GM18511 (cell line): Measurements from ENCODE around the gene BLOC1S4.
"Not testable (repeated sequence)": the region's sequence is repeated elsewhere in the genome, so short reads cannot be mapped to it uniquely, and the experiment has no call there.

Source experiments
- ATAC-seq: cut with Tn5 transposase; IDR thresholded peaks from one replicate; pipeline ENCODE4 v1.9.1; 2021; ENCODE audit warnings: mild to moderate bottlenecking, moderate library complexity; ENCODE audit not compliant: unreplicated experiment

The BLOC1S4 gene

GRCh38 chr4:6716018-6716911, at the start of gene BLOC1S4:
Gene BLOC1S4 (plus strand): TSS chr4:6716174. CDS start chr4:6716210, 36 bp downstream.
- ATAC-seq = peak; percentile 72

- no peak for ATAC-seq
Observed at GRCh38 chr4:6668391-6668790, 47.6 kb upstream of the BLOC1S4 start.

- no peak for ATAC-seq
Observed at GRCh38 chr4:6671648-6672047, 44.3 kb upstream of the BLOC1S4 start.

GRCh38 chr4:6672131-6672530, 43.8 kb upstream of the BLOC1S4 start:
- no peak for ATAC-seq

GRCh38 chr4:6672541-6673190, 43.3 kb upstream of the BLOC1S4 start:
- ATAC-seq = not testable (repeated sequence)

GRCh38 chr4:6673191-6673659, 42.7 kb upstream of the BLOC1S4 start:
- not testable (repeated sequence) for ATAC-seq

- peak; percentile 77 for ATAC-seq
Observed at GRCh38 chr4:6673660-6674499, 42.1 kb upstream of the BLOC1S4 start.

GRCh38 chr4:6674500-6675149, 41.3 kb upstream of the BLOC1S4 start:
- ATAC-seq = peak; percentile 60

- no peak for ATAC-seq
Observed at GRCh38 chr4:6676722-6677558, 39.0 kb upstream of the BLOC1S4 start.

GRCh38 chr4:6680372-6681034, 35.5 kb upstream of the BLOC1S4 start:
- ATAC-seq = no peak

GRCh38 chr4:6681191-6681590, 34.8 kb upstream of the BLOC1S4 start:
- no peak for ATAC-seq

- no peak for ATAC-seq
Observed at GRCh38 chr4:6682862-6683590, 32.9 kb upstream of the BLOC1S4 start.

- no peak for ATAC-seq
Observed at GRCh38 chr4:6684656-6685055, 31.3 kb upstream of the BLOC1S4 start.

- ATAC-seq = no peak
Observed at GRCh38 chr4:6686104-6686787, 29.7 kb upstream of the BLOC1S4 start.

GRCh38 chr4:6687947-6688878, 27.8 kb upstream of the BLOC1S4 start:
- no peak for ATAC-seq

- peak; percentile 95 for ATAC-seq
Observed at GRCh38 chr4:6688879-6689505, 27.0 kb upstream of the BLOC1S4 start.
